Cerebellar cortex (tissue), 1 donor: ENCODE measurements around the gene SLC5A12.

Source experiments
- DNase-seq: peaks from one replicate; pipeline ENCODE4 v3.0.0-alpha.2; 2015; ENCODE audit warnings: low spot score

The SLC5A12 gene, protein sequence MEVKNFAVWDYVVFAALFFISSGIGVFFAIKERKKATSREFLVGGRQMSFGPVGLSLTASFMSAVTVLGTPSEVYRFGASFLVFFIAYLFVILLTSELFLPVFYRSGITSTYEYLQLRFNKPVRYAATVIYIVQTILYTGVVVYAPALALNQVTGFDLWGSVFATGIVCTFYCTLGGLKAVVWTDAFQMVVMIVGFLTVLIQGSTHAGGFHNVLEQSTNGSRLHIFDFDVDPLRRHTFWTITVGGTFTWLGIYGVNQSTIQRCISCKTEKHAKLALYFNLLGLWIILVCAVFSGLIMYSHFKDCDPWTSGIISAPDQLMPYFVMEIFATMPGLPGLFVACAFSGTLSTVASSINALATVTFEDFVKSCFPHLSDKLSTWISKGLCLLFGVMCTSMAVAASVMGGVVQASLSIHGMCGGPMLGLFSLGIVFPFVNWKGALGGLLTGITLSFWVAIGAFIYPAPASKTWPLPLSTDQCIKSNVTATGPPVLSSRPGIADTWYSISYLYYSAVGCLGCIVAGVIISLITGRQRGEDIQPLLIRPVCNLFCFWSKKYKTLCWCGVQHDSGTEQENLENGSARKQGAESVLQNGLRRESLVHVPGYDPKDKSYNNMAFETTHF

DNA sequence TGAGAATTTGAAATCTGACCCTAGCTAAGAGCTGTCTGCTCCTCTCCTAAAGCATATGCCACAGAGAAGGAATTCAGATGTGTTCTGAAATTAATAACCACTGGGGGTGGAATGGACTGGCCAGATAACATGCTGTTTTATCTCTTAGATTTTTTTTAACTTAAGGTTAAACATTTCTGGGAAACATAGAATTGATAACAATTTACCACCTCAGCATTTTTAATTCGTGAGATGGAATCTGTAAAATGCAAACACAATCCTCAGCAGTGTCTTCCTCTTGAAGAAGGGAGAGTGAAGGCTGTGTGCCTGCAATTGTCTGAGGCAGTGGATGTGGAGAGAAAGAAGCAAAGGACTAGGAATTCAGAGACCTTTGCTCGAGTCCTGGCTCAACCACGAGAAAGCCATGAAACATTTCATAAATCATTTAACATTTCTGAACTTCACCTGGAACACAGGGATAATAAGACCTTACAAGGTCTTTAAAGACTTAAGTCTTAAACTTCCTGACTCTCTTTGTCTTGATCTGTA, at the start of gene SLC5A12:
SLC5A12 (minus strand) TSS at position 113 of the 528 bp plus-strand sequence. CDS start 346 bp downstream, outside the sequence.
- no peak for DNase-seq

DNA sequence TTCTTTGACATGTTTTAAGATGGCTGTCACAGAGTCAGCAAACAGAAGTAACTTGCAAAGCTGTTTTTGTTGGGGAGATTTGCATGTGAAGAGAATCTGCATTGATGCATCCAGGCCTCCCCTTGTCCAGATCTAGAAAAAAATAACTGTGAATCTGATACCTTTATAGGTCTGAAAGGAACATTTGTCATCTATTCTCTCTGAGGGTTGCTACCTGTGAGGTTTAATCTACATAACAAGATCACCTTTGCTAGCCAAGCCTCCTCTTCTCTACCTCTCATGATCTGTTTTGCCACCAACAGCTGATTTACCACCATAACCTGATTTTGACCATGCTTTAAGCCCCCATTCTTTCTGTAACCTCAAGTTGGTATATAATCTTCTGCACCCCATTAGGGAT, 47.2 kb upstream of the SLC5A12 start:
- no peak for DNase-seq

DNA sequence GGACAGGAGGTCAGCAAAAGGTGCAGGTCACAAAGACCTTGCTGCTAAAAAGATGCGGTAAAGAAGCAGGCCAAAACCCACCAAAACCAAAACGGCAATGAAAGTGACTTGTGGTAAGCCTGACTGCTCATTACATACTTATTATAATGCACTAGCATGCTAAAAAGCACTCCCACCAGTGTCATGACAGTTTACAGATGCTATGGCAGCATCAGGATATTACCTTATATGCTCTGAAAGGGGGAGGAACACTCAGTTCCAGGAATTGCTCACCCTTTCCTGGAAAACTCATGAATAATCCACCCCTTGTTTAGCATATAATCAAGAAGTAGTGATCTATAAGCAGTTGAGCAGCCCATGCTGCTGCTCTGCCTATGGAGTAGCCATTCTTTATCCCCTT, 45.2 kb upstream of the SLC5A12 start:
- DNase-seq = no peak

DNA sequence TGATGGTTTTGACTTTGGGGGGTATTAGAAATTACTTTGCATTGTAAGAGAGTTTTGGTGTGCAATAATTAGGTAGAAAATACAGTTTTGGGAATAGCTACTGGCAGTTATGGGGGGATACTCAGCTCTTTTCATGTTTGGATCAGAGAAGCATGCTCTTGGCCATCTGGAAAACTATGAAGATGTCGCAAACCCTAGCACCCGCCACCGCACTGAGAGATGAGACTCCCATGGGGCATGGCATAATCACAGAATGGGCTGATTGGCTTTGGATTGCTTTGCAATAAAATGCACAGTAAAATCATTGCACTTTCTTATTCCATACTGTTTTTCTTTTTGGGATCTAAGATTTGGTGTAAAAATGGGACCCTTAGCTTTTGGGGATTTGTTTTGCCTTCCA, 43.5 kb upstream of the SLC5A12 start:
- no peak for DNase-seq

DNA sequence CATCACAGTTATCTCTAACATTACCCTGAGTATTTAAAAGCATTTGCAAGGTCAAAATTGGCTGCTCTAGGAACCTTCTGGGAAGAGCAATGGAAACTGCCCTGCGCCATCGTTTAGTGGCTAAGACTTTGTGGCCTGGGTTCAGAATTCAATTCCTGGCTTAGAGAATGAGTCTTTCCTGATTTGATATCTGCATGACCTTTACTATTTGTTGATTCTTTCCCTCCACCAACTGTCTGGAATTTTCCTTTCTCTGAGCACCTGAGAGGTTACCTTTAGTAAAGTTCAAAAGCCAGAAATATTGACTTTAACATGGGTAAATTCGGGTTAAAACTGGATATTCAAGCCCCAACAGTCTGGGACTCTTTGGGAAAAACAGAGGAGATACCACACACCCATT, 43.0 kb upstream of the SLC5A12 start:
- DNase-seq = no peak

DNA sequence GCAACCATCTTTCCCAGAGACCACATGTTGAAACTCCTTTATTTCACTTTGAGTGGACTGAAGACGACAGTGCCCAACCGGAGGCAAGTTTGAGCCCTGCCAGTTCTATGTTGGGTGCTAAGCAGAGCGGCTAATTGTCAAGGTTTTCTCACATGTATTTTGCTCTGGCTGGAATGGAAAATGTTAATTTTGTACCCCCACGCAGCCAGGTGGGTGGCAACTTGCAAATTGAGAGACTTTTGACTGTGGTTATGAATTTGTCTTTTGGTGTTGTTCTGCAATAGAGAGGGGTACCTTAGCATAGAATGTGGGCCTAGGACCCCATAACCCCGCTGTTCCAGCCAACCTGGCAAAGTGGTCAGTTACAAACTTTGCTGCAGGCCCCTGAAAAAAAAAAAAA, 42.5 kb upstream of the SLC5A12 start:
- no peak for DNase-seq

DNA sequence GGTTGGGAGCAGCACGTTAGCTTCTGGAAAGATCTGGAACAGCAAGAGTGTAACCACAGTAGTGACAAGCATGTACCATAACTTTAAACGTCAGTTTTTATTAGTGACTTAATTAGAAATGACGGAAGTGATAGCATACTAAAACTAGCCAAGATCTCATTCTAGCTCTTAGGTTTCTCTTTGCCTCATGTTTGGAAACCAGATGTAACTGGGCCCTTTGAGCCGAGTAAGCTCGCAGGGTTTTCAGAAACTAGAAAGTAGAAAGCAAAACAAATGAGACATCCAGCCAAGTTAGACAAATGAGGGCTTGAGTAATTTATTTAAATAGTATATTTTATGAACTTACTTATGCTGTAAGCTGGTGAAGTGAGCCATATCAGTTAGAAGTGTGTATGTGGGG, 40.2 kb upstream of the SLC5A12 start:
- no peak for DNase-seq

DNA sequence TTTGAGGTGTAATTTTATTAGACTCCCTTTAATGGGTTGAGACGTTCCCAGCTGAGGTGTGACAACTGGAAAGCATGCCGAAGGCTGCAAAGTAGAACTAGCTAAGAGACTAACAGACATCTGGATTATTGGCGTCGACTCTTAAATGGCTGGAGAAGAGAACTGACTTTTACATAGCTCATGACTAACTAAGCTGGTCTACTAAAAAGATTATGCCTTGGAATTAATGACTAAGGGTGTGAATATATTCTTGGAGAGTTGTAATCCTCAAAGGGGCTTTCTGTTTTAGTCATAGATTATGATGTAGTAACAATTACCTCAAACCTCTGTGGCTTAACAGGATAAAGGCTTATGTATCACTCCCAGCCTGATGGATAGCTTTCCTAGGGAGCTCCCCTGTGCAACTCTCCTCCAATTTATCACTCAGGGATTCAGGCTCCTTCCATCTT, 39.5 kb upstream of the SLC5A12 start:
- no peak for DNase-seq

DNA sequence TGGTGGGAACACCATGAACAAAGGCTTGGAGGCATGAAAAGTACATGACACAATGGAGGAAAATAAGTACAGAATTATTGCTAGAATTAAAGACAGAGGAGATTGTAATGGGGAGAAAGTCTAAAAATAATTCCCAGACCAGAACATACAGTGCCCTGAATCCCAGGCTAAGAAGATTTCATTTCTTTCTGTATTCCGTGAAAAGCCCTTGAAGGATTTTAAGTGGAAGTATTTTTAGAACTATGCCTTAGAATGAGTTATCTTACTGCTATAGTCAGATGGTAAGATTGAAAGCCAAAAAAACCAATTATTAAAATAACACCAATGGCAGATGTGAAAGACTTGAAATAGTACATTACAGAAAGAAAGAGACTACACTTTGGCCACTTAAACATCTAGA, 36.1 kb upstream of the SLC5A12 start:
- no peak for DNase-seq

DNA sequence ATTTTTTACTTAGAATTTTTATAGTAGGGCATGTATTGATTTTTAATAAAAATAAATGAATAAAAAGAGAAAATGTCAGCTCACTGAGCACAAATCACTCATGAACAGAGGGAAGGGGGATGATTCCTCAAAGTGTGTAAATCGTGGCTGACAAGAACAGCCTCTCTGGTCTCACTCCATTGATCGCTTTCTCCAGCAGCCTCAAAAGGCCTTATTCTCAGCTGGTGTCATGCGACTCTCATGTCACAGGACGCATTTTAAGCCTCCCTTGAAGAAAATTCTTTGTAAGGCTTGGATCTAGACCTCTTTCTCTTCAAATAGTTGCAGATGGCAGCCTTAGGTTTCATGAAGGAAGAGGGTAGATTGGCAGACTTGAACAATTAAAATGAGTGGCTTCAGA, 33.9 kb upstream of the SLC5A12 start:
- DNase-seq = no peak

DNA sequence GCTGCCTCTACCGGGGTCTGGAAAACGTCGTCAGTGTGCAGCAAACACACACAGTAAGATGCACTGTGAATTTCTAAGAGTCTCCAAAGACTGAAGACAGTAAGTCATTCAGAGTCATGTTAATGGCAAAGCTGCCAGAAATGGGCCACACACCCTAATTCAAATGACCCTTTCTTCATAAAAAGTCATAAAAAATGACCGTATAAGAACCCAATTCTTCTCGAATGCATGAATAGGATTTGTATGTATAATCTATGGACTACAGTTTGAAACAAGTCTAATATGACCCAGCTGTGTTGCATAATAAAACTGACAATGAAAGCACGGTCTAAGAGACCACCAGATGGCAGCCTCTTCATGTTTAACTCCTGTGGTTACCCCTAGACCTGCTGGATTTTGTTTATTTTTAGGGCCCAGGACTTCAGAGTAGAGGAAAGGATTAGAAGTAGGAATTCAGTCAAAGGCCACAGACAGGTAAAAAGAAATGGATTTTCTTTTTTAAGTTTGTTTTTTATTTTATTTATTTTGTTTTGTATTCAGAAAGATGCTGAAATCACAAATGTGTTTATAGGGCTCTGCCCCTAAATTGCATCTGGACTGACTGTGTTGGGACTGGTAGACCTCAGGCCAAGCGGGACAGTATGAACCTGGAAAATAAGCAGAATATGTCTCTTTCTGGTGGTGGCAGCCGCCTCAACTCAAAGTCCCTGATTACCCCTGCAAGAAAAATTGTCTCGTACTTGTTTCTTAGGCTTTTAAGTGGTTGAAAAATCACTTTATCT, 32.1 kb upstream of the SLC5A12 start:
- peak; percentile 85 for DNase-seq

DNA sequence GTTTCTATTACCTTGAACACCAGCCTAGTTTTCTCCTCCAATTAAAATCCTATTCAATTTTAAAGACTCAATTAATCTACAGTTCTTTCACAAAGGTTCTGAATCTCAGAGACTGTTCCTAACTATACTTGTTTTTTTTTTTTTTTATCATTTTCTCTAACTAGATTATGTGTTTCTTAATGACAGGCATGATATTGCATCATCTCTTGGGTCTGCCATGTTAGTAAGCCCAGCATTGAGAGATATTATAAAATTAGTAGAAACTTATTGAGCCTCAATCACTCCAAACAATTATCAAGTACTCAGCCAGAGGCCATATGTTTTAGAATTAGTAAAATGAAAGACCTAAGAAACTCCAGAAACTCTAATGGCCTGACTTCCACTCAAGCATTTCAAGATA, 28.1 kb upstream of the SLC5A12 start:
- no peak for DNase-seq

DNA sequence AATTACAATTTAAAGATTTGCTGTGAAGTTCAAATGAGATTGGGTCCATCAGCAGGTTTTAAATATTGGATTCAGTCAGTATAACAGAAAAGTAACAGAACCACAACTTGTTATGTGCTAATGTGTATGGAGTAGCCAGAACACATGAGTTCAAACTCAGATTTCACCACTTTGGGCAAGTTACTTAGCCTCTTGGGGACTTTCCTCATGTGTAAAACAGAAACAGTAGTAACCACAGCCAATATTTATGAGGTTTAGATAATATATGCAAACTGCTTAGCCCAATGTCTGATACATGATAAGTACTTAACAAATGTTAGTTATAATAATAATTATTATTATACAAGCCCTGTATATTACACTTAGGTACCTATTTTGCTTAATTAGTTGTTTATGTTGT, 21.8 kb upstream of the SLC5A12 start:
- DNase-seq = no peak

DNA sequence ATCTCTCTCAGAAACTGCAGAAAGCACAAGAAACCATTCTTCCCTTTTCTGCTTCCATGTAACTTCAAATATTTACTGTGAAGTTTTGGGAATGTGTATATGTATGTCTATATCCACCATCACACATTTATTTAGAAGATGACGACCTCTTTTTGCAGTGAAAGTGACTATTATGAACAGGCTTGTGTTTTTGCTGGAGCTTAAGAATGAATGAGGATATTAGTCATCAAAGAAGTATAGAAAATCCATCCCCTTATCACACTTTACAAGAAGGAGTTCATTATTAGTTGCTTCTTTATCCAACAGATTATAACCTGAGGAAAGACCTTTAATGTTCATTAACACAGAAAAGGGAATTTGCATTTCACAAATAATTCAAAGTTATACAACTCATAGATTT, 21.1 kb upstream of the SLC5A12 start:
- DNase-seq = no peak

DNA sequence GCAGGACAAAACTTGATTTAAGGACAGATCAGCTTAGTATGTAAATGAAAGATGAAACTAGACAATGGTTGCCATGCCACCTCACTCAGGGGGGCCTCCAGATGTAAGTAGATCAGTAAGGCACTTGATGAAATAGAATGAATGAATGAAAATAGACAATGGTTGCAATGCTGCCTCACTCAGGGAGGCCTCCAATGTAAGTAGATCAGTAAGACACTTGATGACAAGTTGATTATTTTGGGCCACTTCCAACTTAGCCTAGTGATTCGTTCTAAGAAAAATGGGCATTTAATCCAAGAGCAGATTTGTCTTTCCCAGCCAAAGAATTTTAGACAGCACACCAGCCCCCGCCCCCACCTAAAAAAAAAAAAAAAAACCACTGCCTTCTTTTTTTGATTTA, 19.2 kb upstream of the SLC5A12 start:
- no peak for DNase-seq

DNA sequence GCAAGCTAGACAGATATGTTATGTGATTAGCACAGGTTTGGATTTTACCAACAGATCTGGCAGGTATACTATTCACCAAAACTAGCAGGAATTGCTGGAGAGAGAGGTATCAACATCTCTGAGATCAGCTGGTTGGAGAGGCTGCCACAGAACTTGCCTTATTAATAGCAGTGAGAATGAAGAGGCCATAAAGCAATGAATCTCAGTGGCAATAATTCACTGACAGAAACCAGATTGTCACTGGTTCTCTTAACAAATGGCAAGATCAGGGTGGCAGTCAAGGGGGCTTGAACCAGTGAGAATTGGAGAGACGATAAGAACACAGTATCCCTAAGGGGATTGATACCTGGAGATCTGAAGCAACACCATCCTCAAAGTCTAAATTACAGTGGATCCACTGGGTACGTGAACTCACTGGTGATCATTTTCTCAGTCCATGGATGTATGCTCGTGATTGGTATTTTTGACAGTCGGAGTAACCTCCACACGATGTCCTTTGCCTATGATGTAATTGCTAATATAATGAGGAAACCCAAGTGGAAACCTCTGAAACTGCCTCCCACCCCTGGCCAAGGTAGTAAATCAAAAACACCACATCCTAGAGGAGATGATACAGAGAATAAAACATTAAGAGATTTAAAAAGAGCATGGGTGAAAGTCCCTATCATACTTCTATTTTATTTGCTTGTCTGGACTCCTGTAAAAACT, 17.7 kb upstream of the SLC5A12 start:
- DNase-seq = no peak

DNA sequence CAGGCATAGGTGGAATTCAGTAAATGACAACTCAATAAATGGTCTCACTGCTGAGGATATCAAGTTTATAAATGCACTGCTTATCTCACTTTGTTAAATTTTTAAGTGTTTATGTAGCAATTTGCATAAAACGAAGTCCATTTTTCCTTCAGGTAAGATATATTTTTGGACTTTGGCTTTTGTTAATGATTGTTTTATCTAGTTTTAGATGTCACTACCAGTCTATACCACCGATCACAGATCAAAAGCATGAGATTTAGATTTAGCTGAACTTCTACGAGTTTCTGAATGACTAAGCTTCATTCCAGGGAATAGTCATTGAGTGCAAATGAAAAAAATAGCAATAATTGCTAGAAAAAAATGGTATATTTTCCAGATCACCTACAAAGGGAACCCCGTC, 12.8 kb upstream of the SLC5A12 start:
- no peak for DNase-seq

DNA sequence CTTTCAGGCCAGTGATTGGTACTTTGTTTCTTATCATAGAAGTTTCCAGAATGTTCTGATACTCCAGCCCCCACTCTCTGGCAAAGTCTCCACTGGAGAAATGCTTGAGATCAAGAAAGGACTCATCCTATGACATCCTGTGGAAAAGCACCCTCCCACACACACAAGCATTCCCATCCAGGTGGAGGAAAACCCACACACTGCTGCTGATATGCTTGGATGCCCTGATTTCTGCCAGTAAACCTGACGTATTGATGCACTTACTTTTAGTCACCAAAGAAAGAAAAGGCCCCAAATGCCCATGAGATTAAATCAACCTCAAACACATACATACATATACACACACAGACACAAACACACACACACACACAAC, 9.2 kb upstream of the SLC5A12 start:
- no peak for DNase-seq

DNA sequence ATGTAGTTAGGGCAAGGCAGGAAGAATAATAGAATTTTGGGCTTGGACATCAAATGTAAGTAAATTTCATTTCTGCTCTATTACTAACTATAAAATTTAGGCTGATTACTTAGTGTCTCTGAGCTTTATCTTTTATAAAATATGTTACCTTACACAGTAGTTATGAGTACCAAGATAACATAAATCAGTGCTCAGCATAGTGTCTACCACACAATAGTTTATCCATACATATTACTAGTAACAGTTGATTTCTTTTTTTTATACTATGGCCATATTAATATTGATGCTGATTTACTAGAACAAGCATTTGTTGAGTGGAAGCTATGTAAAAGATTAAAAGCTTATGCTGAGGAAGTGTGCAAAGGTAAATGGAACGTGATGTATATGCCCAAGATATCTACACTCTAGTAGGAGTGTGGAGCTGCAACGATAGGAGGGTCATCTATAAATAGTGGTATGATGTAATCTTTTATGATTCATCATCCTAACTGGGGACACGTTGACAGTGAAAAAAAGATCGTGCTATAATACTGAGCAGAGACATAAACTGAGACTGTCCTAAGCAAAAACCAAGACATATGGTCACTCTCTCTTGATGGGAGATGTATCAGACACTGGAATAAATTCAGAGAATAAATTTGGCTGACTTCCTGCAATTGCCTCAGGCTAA, 8.7 kb upstream of the SLC5A12 start:
- no peak for DNase-seq

DNA sequence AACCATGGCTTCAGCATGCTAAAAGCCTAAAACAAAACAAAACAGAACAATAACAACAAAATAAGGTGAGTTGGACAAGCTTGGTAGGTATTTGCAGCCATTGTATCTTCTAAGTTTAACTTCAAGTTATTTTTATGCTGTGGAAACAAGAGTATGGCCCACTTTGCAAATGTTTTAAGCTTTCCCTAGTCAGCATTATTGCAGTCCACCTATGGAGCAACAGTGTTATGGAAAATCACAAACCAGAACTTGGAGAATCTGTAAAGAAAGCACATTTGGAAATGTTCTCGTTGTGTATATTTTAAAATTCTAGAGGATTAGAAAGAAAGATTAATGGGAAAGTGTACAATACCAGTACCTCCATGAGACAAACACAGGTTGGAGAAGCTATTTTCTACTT, 7.4 kb upstream of the SLC5A12 start:
- DNase-seq = no peak

DNA sequence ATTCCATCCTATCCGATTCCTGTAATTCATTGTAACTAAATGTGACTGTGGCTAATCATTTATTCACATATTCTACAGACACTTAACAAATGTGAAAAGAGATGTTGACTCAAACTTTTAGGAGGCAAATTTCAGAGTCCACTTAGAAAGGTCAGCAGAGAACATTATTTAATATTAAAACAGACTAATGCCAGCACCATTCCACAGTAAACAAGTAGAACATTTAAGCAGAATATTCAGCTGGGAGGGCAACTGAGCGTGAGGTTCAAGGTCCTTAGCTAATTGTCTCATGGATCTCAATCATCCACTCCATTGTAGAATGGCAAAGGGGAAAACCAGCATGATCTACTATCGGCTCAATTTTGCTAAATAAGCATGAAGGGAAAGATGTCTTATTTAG, 5.1 kb upstream of the SLC5A12 start:
- DNase-seq = no peak

DNA sequence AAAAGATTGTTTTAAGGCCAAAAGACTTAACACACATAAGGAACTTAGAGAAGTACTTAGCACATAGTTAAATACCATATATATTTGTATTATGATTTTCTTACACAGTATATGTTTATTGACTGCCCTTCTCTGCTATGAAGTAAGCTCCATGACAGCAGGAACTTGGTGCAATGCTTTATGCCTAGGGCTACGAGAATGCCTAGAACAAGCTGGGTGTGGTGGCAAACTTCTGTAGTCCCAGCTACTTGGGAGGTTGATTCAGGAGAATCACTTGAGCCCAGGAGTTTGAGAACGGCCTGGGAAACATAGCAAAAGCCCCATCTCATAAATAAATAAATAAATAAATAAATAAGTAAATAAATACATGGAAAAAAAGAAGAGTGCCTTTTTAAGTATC, 1.9 kb downstream of the SLC5A12 start:
- DNase-seq = no peak
